HG03460 (cell line): ENCODE results near the gene HOXA6.

ENCODE experiments used
- ATAC-seq: cut with Tn5 transposase; IDR thresholded peaks from one replicate; pipeline ENCODE4 v1.9.1; 2021; ENCODE audit not compliant: unreplicated experiment

HOXA6 gene

GRCh38 chr7:27141137-27141922 lies 6.2 kb downstream of the HOXA6 start:
- no peak for ATAC-seq

GRCh38 chr7:27140126-27140857 lies 7.3 kb downstream of the HOXA6 start:
- no peak for ATAC-seq

GRCh38 chr7:27139334-27140125 lies 8.0 kb downstream of the HOXA6 start:
- ATAC-seq = no peak

- no peak for ATAC-seq
Observed at GRCh38 chr7:27138985-27139333, 8.6 kb downstream of the HOXA6 start.

- ATAC-seq = no peak
Observed at GRCh38 chr7:27138472-27138871, 9.1 kb downstream of the HOXA6 start.

GRCh38 chr7:27137640-27138315 lies 9.8 kb downstream of the HOXA6 start:
- ATAC-seq = no peak

- ATAC-seq = no peak
Observed at GRCh38 chr7:27134392-27134791, 13.2 kb downstream of the HOXA6 start.

GRCh38 chr7:27133409-27134231 lies 14.0 kb downstream of the HOXA6 start:
- no peak for ATAC-seq

GRCh38 chr7:27132978-27133377 lies 14.6 kb downstream of the HOXA6 start:
- ATAC-seq = no peak

- ATAC-seq = no peak
Observed at GRCh38 chr7:27132214-27132613, 15.4 kb downstream of the HOXA6 start.

- no peak for ATAC-seq
Observed at GRCh38 chr7:27131390-27131819, 16.2 kb downstream of the HOXA6 start.

- no peak for ATAC-seq
Observed at GRCh38 chr7:27130540-27131389, 16.8 kb downstream of the HOXA6 start, which contains the start of gene HOXA4. TSS of gene HOXA4 (minus strand) at chr7:27130757. CDS start at chr7:27130733, 24 bp downstream.

GRCh38 chr7:27129729-27130539 lies 17.6 kb downstream of the HOXA6 start:
- ATAC-seq = no peak

GRCh38 chr7:27128776-27129728 lies 18.5 kb downstream of the HOXA6 start:
- ATAC-seq = no peak

- ATAC-seq = no peak
Observed at GRCh38 chr7:27128034-27128433, 19.5 kb downstream of the HOXA6 start.

- no peak for ATAC-seq
Observed at GRCh38 chr7:27126596-27127327, 20.8 kb downstream of the HOXA6 start.

GRCh38 chr7:27125986-27126394 lies 21.6 kb downstream of the HOXA6 start:
- no peak for ATAC-seq
